Measurements from ENCODE around the gene EIF4G3. TPM values are rescaled to one million over a fixed set of nuclear protein-coding genes. Genes with fewer than 3 reads are reported as not detected.

Gene EIF4G3
- total RNA-seq, 1 donor from 2014 or later, result 39.3 TPM

DNA sequence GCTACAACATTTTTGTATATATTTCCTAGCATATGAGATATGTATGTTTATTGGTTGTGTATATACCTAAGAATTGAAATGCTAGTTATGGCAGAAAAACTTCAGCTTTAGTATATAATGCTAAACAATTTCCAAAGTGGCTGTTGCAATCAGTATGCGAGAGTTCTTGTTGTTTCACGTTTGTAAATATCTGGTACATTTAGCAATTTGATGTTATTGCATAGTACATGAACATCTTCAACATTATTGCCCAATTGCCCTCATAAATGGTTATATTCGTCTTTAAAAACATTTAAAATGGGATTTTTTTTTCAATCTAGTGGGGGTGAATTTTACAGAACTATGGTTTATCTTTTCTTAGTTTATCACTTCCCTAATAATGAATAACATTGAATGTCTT lies 303.4 kb downstream of the EIF4G3 start:
- Histone ChIP-seq H3K4me1 (no peaks in the 10 kb centered on the region), H3K27ac (no peak overlapping the region), H3K27me3 (no peaks in the 10 kb centered on the region), H3K36me3 (peaks cover 0 to 3% of the 10 kb centered on the region in 2 donors), H3K4me3 (no peak overlapping the region), H3K9me3 (no peaks in the 10 kb centered on the region)
- TF ChIP-seq POLR2A (IDR thresholded peaks at IDR 0.05), result no peak
- TF ChIP-seq POLR2AphosphoS5 (IDR thresholded peaks at IDR 0.05; ENCODE audit: insufficient read depth in 1 of 2, low read depth in 1 of 2), result no peak
- TF ChIP-seq, protein P1, sequence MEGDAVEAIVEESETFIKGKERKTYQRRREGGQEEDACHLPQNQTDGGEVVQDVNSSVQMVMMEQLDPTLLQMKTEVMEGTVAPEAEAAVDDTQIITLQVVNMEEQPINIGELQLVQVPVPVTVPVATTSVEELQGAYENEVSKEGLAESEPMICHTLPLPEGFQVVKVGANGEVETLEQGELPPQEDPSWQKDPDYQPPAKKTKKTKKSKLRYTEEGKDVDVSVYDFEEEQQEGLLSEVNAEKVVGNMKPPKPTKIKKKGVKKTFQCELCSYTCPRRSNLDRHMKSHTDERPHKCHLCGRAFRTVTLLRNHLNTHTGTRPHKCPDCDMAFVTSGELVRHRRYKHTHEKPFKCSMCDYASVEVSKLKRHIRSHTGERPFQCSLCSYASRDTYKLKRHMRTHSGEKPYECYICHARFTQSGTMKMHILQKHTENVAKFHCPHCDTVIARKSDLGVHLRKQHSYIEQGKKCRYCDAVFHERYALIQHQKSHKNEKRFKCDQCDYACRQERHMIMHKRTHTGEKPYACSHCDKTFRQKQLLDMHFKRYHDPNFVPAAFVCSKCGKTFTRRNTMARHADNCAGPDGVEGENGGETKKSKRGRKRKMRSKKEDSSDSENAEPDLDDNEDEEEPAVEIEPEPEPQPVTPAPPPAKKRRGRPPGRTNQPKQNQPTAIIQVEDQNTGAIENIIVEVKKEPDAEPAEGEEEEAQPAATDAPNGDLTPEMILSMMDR (IDR thresholded peaks at IDR 0.05), result no peak
- DNase-seq (ENCODE audit: extremely low spot score in 2 of 2), result no peak
- intact Hi-C loops (cut with DNase I), result no loop called here

DNA sequence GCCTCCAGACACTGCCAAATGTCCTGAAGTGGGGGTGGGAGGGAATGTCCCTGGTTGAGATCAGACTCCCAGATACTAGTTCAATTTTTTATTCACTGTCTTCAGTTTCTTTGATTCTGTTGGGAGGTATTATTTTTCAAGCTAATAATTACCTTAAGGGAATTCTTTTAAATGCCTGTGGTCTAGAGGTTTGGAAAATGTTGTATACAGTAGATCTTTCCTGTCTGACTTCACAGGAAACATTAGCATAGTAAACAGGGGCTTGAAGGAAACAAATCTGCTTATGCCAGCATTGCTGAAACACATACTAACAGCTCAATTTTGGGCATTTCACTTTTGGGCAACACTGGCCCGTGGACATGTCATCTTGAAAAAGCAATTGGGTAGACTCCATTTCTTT lies 305.3 kb downstream of the EIF4G3 start:
- no peaks in the 10 kb centered on the region for H3K36me3 ChIP-seq
- TF ChIP-seq, protein P1 (IDR thresholded peaks at IDR 0.05), result no peak
- TF ChIP-seq POLR2A (IDR thresholded peaks at IDR 0.05) (no peak), POLR2AphosphoS5 (IDR thresholded peaks at IDR 0.05; ENCODE audit: insufficient read depth in 1 of 2, low read depth in 1 of 2) (no peak)
- no peaks in the 10 kb centered on the region for H3K9me3 ChIP-seq
- no peaks in the 10 kb centered on the region for H3K27me3 ChIP-seq
- H3K4me3 ChIP-seq, result no peak overlapping the region
- DNase-seq (ENCODE audit: extremely low spot score in 2 of 2), result no peak
- no peak overlapping the region for H3K27ac ChIP-seq
- peaks cover 4% of the 10 kb centered on the region for H3K4me1 ChIP-seq
- intact Hi-C loops (cut with DNase I), result no loop called here

DNA sequence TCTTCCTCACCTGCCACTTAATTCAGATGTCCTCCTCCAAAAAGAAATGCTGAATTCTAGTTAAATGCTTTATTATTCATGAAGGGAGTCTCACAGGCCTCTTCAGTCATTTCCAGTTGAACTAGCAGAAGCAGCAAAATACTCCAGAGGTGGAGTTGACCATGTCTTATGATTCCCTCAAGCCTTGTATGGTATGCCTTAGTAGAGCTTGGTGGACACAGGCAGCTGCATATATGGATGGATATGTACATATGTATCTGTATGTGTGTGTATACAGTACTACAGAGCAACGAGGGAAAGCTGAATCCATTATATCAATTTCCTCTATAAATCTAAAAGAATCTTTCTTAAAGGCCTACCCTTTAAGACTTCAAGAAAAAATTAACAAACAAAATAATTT lies 306.0 kb downstream of the EIF4G3 start:
- Histone ChIP-seq H3K9me3 (no peaks in the 10 kb centered on the region), H3K27ac (no peak overlapping the region), H3K27me3 (no peaks in the 10 kb centered on the region), H3K4me3 (no peak overlapping the region), H3K36me3 (no peaks in the 10 kb centered on the region), H3K4me1 (peaks cover 4% of the 10 kb centered on the region)
- no peak for DNase-seq (ENCODE audit: extremely low spot score in 2 of 2)
- TF ChIP-seq POLR2A (IDR thresholded peaks at IDR 0.05), result no peak
- no peak for TF ChIP-seq POLR2AphosphoS5 (IDR thresholded peaks at IDR 0.05; ENCODE audit: insufficient read depth in 1 of 2, low read depth in 1 of 2)
- TF ChIP-seq, protein P1 (IDR thresholded peaks at IDR 0.05), result no peak
- intact Hi-C loops (cut with DNase I), result no loop called here

DNA sequence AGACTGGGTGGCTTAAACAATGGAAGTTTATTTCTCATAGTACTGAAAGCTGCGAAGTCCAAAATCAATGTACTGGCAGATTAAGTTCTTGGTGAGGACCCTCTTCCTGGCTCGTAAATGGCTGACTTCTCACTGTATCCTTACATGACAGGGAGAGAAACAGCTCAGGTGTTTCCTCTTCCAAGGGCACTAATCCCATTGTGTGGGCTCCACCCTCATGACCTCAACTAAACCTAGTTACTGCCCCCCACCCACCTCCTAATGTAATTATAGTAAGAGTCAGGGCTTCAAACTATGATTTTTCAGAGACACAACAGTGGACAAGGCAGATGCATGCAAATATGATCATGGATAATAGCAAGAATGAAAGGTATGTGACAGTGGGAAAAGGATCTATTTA lies 308.4 kb downstream of the EIF4G3 start:
- H3K27me3 ChIP-seq, result no peaks in the 10 kb centered on the region
- intact Hi-C loops (cut with DNase I), result no loop called here
- no peaks in the 10 kb centered on the region for H3K9me3 ChIP-seq
- no peak overlapping the region for H3K4me3 ChIP-seq
- DNase-seq (ENCODE audit: extremely low spot score in 2 of 2), result no peak
- H3K36me3 ChIP-seq, result peaks cover 0 to 13% of the 10 kb centered on the region in 2 donors
- TF ChIP-seq, protein P1 (IDR thresholded peaks at IDR 0.05), result no peak
- TF ChIP-seq POLR2AphosphoS5 (IDR thresholded peaks at IDR 0.05; ENCODE audit: insufficient read depth in 1 of 2, low read depth in 1 of 2) (no peak), POLR2A (IDR thresholded peaks at IDR 0.05) (no peak)
- H3K27ac ChIP-seq, result no peak overlapping the region
- H3K4me1 ChIP-seq, result peaks cover 4% of the 10 kb centered on the region

DNA sequence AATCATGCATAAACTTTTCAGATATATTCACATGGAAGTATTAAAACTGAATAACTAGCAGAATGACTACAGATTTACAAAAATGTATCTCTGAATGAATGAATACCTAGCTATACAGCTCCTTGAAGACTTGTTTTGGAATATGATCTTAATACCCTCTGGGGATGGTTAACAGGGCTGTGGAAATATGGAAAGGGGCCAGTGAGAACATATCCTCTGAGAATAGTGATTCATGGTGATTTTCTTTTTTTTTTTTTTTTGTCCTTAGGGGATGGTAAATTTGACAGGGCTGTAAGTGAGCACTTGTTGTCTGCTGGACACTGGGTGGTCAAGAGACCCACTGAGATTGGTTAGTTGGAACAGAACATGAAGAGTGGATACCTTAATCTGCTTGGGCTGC lies 308.9 kb downstream of the EIF4G3 start:
- no peaks in the 10 kb centered on the region for H3K9me3 ChIP-seq
- intact Hi-C loops (cut with DNase I), result no loop called here
- no peak for DNase-seq (ENCODE audit: extremely low spot score in 2 of 2)

More for the DNA sequence above, 308.9 kb downstream of the EIF4G3 start:
- TF ChIP-seq POLR2AphosphoS5 (IDR thresholded peaks at IDR 0.05; ENCODE audit: insufficient read depth in 1 of 2, low read depth in 1 of 2) (no peak), POLR2A (IDR thresholded peaks at IDR 0.05) (no peak)
- TF ChIP-seq, protein P1 (IDR thresholded peaks at IDR 0.05), result no peak
- no peak overlapping the region for H3K27ac ChIP-seq
- no peak overlapping the region for H3K4me3 ChIP-seq
- H3K4me1 ChIP-seq, result peaks cover 4% of the 10 kb centered on the region
- H3K27me3 ChIP-seq, result no peaks in the 10 kb centered on the region
- peaks cover 0 to 13% of the 10 kb centered on the region in 2 donors for H3K36me3 ChIP-seq
